Activated T-helper 17 cell treated with anti-CD3 and anti-CD28 coated beads, Interleukin-2, amount 50 U/mL, for 72 hours (primary cell): Measurements from ENCODE around the gene MAN2A1. TPM values are rescaled to one million over a fixed set of nuclear protein-coding genes. Genes with fewer than 3 reads are reported as not detected.

ENCODE experiments used
- ATAC-seq: fragments of 150-1000 bp; cut with Tn5 transposase; replicated peaks from 2 replicates; pipeline ENCODE4 v1.10.0; 2021; ENCODE audit warnings: mild to moderate bottlenecking, moderate library complexity
- H3K27ac Mint-ChIP-seq: one replicate; pipeline ENCODE4 v1.8.0; 2022; ENCODE audit warnings: mixed read lengths
- H3K27me3 Mint-ChIP-seq: one replicate; pipeline ENCODE4 v1.8.0; 2022; ENCODE audit warnings: mixed read lengths
- H3K36me3 Mint-ChIP-seq: one replicate; pipeline ENCODE4 v1.8.0; 2022; ENCODE audit warnings: low read depth, mild to moderate bottlenecking, mixed read lengths
- H3K4me1 Mint-ChIP-seq: one replicate; pipeline ENCODE4 v1.8.0; 2022; ENCODE audit warnings: mixed read lengths
- H3K4me3 Mint-ChIP-seq: one replicate; pipeline ENCODE4 v1.8.0; 2022; ENCODE audit warnings: mild to moderate bottlenecking, mixed read lengths
- H3K9me3 Mint-ChIP-seq: one replicate; pipeline ENCODE4 v1.8.0; 2022; ENCODE audit warnings: mixed read lengths
- total RNA-seq, 2 donors: library from RNA; stranded (reverse); gene quantifications; one replicate each; pipeline ENCODE4 v1.2.3, GENCODE V29; 2022

Gene MAN2A1
- total RNA-seq, 2 donors from 2014 or later = 17.8 to 28.1 TPM

DNA sequence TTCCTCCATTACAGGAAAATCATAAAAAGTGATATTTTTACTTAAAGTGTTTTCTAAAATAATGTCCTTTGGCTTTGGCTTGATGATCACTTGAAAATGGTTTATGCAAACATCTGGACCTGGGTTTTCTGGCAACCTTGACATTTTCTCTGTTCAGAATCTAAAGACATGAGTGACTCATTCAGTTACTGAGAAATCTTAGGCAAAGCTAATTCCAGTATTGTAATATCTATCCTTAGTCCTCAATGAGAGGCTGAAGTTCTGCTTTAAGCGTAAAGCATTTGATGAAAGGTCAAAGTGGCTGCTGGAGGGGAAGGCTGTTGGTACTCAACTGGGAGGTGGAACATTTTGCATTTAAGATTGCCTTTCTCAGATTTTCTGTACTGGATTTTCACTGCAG lies 2.3 kb downstream of the MAN2A1 start:
- H3K27ac Mint-ChIP-seq = peak overlapping the region; percentile 92
- no peak for ATAC-seq
- H3K9me3 Mint-ChIP-seq = no peaks in the 10 kb centered on the region
- H3K4me1 Mint-ChIP-seq = peaks cover 57% of the 10 kb centered on the region
- peak overlapping the region; percentile 99 for H3K4me3 Mint-ChIP-seq
- H3K27me3 Mint-ChIP-seq = no peaks in the 10 kb centered on the region
- peaks cover 12% of the 10 kb centered on the region for H3K36me3 Mint-ChIP-seq

DNA sequence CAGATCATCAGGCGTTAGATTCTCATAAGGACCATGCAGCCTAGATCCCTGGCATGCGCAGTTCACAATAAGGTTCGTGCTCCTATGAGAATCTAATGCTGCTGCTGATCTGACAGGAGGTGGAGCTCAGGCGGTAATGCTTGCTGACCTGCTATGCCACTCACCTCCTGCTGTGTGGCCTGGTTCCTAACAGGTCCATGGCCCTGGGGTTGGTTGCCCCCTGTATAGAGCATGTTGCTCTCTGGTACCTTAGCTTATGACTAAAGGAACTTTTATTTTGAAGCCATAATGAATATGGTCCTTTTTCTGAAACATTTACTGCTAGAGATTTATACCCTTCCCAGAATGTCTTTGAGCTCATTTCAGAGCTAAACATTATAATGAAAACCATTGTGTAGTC lies 3.1 kb downstream of the MAN2A1 start:
- H3K9me3 Mint-ChIP-seq = no peaks in the 10 kb centered on the region
- peak overlapping the region; percentile 99 for H3K4me3 Mint-ChIP-seq
- no peak overlapping the region for H3K27ac Mint-ChIP-seq
- H3K36me3 Mint-ChIP-seq = peaks cover 12% of the 10 kb centered on the region
- H3K27me3 Mint-ChIP-seq = no peaks in the 10 kb centered on the region
- H3K4me1 Mint-ChIP-seq = peaks cover 60% of the 10 kb centered on the region
- no peak for ATAC-seq

DNA sequence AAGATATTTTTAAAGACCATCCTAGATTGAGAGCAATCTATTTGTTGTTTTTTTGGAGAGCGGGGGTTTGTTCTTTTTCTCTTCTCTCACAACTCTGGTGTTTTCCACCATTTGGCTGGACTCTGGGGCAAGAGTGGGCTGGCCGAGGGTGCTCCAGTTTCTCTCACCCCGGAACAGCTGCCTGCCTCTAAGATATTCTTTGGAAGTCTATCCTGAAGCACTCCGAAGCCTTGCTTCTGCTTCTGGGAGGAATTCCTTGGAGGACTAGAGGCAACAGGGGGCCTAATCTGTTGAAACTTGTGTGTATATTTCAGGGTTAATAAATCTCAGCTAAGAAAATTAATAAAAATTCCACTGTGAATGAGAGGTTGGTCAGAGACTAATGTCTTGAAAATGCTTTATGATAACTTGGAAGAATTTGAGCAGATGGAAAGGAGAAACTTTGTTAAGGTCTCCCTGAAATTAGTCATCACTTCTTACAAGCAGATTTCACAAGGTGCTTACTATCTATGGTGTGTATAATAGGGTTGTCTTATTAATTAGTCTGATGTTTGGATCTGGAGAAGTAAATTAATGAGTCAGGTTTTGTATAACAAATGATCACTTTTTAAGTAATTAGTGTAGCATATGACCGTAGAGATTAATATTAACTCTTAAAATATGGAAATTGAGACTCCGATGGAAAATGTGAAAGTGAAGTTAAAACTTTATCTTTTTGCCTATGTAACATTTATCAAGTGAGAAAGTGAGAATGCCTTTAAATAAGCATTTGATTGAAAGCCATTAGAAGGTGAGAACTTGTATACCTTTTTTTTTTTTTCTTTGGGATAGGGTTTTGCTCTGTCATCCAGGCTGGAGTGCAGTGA lies 4.0 kb downstream of the MAN2A1 start:
- Mint-ChIP-seq H3K36me3 (peaks cover 17% of the 10 kb centered on the region), H3K4me1 (peaks cover 61% of the 10 kb centered on the region), H3K27me3 (no peaks in the 10 kb centered on the region), H3K4me3 (peak overlapping the region; percentile 99), H3K9me3 (no peaks in the 10 kb centered on the region), H3K27ac (no peak overlapping the region)
- ATAC-seq = no peak

DNA sequence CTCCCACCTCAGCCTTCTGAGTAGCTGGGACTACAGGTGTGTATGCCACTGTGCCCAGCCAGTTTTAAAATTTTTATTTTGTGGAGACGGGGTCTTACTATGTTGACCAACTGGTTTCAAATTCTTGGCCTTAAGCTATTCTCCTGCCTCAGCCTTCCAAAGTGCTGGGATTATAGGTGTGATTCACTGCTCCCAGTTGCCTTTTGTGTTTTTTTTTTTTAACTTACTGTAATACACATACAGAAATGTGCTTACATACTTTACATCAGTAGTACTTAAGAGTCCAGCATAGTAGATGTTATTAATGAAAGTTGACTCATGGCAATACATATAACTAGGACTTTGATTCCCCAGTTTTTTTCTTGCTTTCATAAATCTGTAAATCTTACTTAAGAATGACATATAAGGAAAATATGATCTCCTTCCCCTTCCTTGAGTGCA lies 4.7 kb downstream of the MAN2A1 start:
- peaks cover 24% of the 10 kb centered on the region for H3K36me3 Mint-ChIP-seq
- peak overlapping the region; percentile 46 for H3K27ac Mint-ChIP-seq
- peaks cover 67% of the 10 kb centered on the region for H3K4me1 Mint-ChIP-seq
- no peaks in the 10 kb centered on the region for H3K9me3 Mint-ChIP-seq
- H3K27me3 Mint-ChIP-seq = no peaks in the 10 kb centered on the region
- no peak for ATAC-seq
- H3K4me3 Mint-ChIP-seq = peak overlapping the region; percentile 99

- H3K27ac Mint-ChIP-seq = peak overlapping the region; percentile 46
- no peaks in the 10 kb centered on the region for H3K9me3 Mint-ChIP-seq
- H3K4me1 Mint-ChIP-seq = peaks cover 67% of the 10 kb centered on the region
- H3K36me3 Mint-ChIP-seq = peaks cover 32% of the 10 kb centered on the region
- no peaks in the 10 kb centered on the region for H3K27me3 Mint-ChIP-seq
- ATAC-seq = peak; percentile 39
- peak overlapping the region; percentile 99 for H3K4me3 Mint-ChIP-seq
These were observed 5.5 kb downstream of the MAN2A1 start for GRCh38 chr5:109695005-109695926.

DNA sequence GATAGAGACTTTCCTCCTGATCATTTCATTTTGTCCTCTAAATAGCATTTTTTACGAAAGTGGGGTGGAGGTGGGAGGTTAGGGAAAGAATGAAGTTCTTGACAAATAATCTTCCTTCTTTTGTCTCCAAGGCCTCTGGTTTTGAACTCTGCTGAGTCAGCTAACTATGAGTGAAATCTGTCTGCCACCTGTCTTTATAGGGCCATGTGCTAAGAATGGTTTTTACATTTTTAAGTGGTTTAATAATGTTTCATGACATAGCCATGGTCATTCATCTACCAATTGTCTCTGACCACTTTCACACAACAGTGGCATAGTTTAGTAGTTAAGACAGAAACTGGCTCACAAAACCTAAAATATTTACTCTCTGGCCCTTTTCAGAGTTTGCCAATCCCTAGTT lies 7.6 kb downstream of the MAN2A1 start:
- H3K4me3 Mint-ChIP-seq = no peak overlapping the region
- H3K9me3 Mint-ChIP-seq = no peaks in the 10 kb centered on the region
- H3K27ac Mint-ChIP-seq = no peak overlapping the region
- no peaks in the 10 kb centered on the region for H3K27me3 Mint-ChIP-seq
- no peak for ATAC-seq
- peaks cover 29% of the 10 kb centered on the region for H3K36me3 Mint-ChIP-seq
- H3K4me1 Mint-ChIP-seq = peaks cover 63% of the 10 kb centered on the region

GRCh38 chr5:109700516-109701153 lies 10.9 kb downstream of the MAN2A1 start:
- Mint-ChIP-seq H3K27ac (no peak overlapping the region), H3K27me3 (no peaks in the 10 kb centered on the region), H3K9me3 (no peaks in the 10 kb centered on the region), H3K36me3 (peaks cover 22% of the 10 kb centered on the region), H3K4me1 (peaks cover 43% of the 10 kb centered on the region), H3K4me3 (no peak overlapping the region)
- ATAC-seq = no peak

GRCh38 chr5:109701252-109701651 lies 11.5 kb downstream of the MAN2A1 start:
- ATAC-seq = no peak
- no peaks in the 10 kb centered on the region for H3K27me3 Mint-ChIP-seq
- no peaks in the 10 kb centered on the region for H3K9me3 Mint-ChIP-seq
- H3K27ac Mint-ChIP-seq = no peak overlapping the region
- no peak overlapping the region for H3K4me3 Mint-ChIP-seq
- H3K36me3 Mint-ChIP-seq = peaks cover 22% of the 10 kb centered on the region
- peaks cover 42% of the 10 kb centered on the region for H3K4me1 Mint-ChIP-seq

DNA sequence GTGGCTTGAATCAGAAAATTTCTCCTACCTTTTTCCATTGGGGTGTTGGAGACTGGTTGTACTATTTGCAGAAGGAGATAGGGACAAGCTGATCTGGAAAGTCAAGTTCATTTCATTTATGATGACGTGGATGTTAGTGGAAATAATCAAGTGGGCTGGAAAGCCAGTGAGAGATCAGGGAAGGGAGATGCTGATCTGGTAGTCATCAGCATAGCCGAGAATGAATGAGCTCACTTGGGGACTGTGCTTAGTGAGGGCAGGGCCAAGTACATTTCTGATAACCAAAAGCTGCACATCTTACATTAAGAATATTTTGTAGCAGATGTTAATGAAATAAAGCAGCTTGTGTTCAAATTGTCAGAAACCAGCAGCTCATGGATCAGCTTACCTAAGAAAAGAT lies 12.1 kb downstream of the MAN2A1 start:
- H3K27ac Mint-ChIP-seq = no peak overlapping the region
- peaks cover 37% of the 10 kb centered on the region for H3K4me1 Mint-ChIP-seq
- no peaks in the 10 kb centered on the region for H3K9me3 Mint-ChIP-seq

DNA sequence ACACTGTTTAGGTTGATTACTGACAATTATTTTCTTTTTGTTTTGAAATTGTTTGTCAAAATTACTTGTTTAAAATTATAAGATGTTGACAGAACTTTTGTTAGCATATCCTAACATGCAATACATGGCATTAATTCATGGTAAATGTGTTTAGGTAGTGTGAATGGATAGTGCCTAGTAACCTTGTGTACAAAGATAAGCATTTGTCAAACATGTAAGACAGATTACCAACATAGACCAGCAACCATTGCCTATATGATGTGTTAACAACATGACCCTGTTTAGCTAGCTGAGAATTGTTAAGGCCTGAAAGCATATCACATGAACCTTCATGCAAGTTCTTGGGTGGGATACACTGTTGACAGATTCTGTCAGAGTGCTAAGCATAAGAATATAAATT lies 13.4 kb downstream of the MAN2A1 start:
- no peak for ATAC-seq
- no peaks in the 10 kb centered on the region for H3K9me3 Mint-ChIP-seq
- H3K4me1 Mint-ChIP-seq = peaks cover 39% of the 10 kb centered on the region

More for the DNA sequence above, 12.1 kb downstream of the MAN2A1 start:
- Mint-ChIP-seq H3K27me3 (no peaks in the 10 kb centered on the region), H3K4me3 (no peak overlapping the region), H3K36me3 (peaks cover 22% of the 10 kb centered on the region)
- ATAC-seq = no peak

DNA sequence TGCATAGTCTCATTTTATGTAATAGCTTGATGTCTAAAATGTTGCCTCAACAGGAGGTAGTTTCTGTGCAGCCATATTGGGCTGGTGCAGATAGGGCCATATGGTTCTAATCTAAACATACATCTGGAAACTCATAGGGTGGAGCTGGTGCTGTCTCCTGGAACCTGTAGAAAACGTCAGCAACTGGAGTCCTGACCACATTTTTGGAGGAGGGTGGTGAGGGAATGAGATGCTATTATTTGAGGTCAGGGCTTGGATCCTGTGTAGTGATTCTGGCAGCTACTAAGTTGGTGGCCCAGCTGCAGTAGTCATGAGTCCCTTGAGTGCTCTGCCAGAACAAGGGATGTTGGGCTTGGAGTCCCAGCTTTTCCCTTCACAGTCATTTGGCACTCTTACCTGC lies 14.1 kb downstream of the MAN2A1 start:
- Mint-ChIP-seq H3K4me3 (no peak overlapping the region), H3K4me1 (peaks cover 41% of the 10 kb centered on the region), H3K27ac (no peak overlapping the region)

More for the DNA sequence above, 13.4 kb downstream of the MAN2A1 start:
- no peak overlapping the region for H3K27ac Mint-ChIP-seq
- H3K36me3 Mint-ChIP-seq = peaks cover 18% of the 10 kb centered on the region
- no peaks in the 10 kb centered on the region for H3K27me3 Mint-ChIP-seq
- no peak overlapping the region for H3K4me3 Mint-ChIP-seq

DNA sequence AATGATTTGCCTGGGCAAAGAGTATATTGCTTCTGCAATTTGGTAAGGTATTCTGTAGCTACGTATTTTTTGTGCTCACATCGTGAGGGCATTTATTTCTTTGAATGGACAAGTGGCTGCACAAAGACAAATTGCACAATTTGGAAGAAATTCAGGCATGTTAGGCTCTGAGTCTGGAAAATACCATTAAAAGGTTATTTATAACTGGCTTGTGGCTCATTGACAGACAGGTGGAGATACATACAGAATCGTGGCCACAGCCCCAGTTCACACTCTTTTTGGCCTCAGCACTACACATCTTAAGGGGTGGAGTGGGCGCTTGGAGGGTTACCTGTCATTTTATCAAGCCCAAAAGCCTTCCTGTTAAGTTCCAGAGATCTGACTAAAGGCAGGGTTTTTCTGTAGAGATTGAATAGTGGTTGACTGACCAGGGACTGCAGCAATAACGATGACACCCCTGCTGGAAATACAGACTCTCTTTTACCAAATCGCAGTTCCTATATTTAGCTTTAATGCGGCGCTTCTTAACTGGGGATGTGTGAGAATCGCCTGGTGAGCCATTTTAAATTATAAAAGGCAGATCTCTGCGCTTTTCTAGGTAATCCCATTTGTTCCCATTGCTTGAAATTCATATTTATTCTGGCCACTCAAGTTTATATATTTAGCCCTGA lies 14.7 kb downstream of the MAN2A1 start:
- ATAC-seq = no peak
- H3K36me3 Mint-ChIP-seq = peaks cover 10% of the 10 kb centered on the region
- H3K4me3 Mint-ChIP-seq = no peak overlapping the region
- peaks cover 37% of the 10 kb centered on the region for H3K4me1 Mint-ChIP-seq
- no peaks in the 10 kb centered on the region for H3K9me3 Mint-ChIP-seq
- no peaks in the 10 kb centered on the region for H3K27me3 Mint-ChIP-seq
- no peak overlapping the region for H3K27ac Mint-ChIP-seq

More for the DNA sequence above, 14.1 kb downstream of the MAN2A1 start:
- Mint-ChIP-seq H3K36me3 (peaks cover 16% of the 10 kb centered on the region), H3K9me3 (no peaks in the 10 kb centered on the region), H3K27me3 (no peaks in the 10 kb centered on the region)
- no peak for ATAC-seq

GRCh38 chr5:109705596-109705995 lies 15.9 kb downstream of the MAN2A1 start:
- ATAC-seq = no peak

GRCh38 chr5:109706095-109706494 lies 16.4 kb downstream of the MAN2A1 start:
- Mint-ChIP-seq H3K9me3 (no peaks in the 10 kb centered on the region), H3K27ac (no peak overlapping the region), H3K36me3 (no peaks in the 10 kb centered on the region), H3K27me3 (no peaks in the 10 kb centered on the region), H3K4me3 (no peak overlapping the region), H3K4me1 (peaks cover 33% of the 10 kb centered on the region)
- no peak for ATAC-seq

More at GRCh38 chr5:109705596-109705995, 15.9 kb downstream of the MAN2A1 start:
- Mint-ChIP-seq H3K36me3 (no peaks in the 10 kb centered on the region), H3K27me3 (no peaks in the 10 kb centered on the region), H3K4me1 (peaks cover 37% of the 10 kb centered on the region), H3K4me3 (no peak overlapping the region), H3K27ac (no peak overlapping the region), H3K9me3 (no peaks in the 10 kb centered on the region)
